GM19372 (cell line): ENCODE results near the gene DNAJA4.

Experiments
- ATAC-seq: cut with Tn5 transposase; IDR thresholded peaks from one replicate; pipeline ENCODE4 v1.9.1; 2021; ENCODE audit warnings: mild to moderate bottlenecking, low read depth, moderate library complexity; ENCODE audit not compliant: unreplicated experiment

DNAJA4 gene

GRCh38 chr15:78264304-78265136 is at the start of gene DNAJA4:
Gene DNAJA4 (plus strand): TSS chr15:78264562. CDS start chr15:78264764, 202 bp downstream.
- no peak for ATAC-seq

GRCh38 chr15:78216276-78217104 is 47.9 kb upstream of the DNAJA4 start:
- ATAC-seq, result no peak

GRCh38 chr15:78220713-78221112 is 43.6 kb upstream of the DNAJA4 start:
- no peak for ATAC-seq

- ATAC-seq, result no peak
Measured at GRCh38 chr15:78222745-78223395, 41.5 kb upstream of the DNAJA4 start.

- ATAC-seq, result no peak
Measured at GRCh38 chr15:78223396-78224022, 40.9 kb upstream of the DNAJA4 start.

GRCh38 chr15:78224023-78224411 is 40.3 kb upstream of the DNAJA4 start:
- ATAC-seq, result no peak

- no peak for ATAC-seq
Measured at GRCh38 chr15:78225783-78226541, 38.4 kb upstream of the DNAJA4 start.

GRCh38 chr15:78228356-78228996 is 35.9 kb upstream of the DNAJA4 start:
- no peak for ATAC-seq

- no peak for ATAC-seq
Measured at GRCh38 chr15:78229431-78230406, 34.6 kb upstream of the DNAJA4 start.

GRCh38 chr15:78232951-78233350 is 31.4 kb upstream of the DNAJA4 start:
- ATAC-seq, result no peak

GRCh38 chr15:78233496-78233895 is 30.9 kb upstream of the DNAJA4 start:
- no peak for ATAC-seq

GRCh38 chr15:78234515-78235040 is 29.8 kb upstream of the DNAJA4 start, which contains the start of gene ACSBG1:
Gene ACSBG1 (minus strand): TSS chr15:78234565. CDS start chr15:78234501, 64 bp downstream.
- ATAC-seq, result no peak

GRCh38 chr15:78236491-78236890 is 27.9 kb upstream of the DNAJA4 start:
- ATAC-seq, result no peak

- ATAC-seq, result no peak
Measured at GRCh38 chr15:78237146-78237545, 27.2 kb upstream of the DNAJA4 start.

GRCh38 chr15:78239811-78240210 is 24.6 kb upstream of the DNAJA4 start:
- no peak for ATAC-seq

- ATAC-seq, result no peak
Measured at GRCh38 chr15:78241017-78241416, 23.3 kb upstream of the DNAJA4 start.

- ATAC-seq, result no peak
Measured at GRCh38 chr15:78242128-78242527, 22.2 kb upstream of the DNAJA4 start.

GRCh38 chr15:78243058-78243457 is 21.3 kb upstream of the DNAJA4 start:
- ATAC-seq, result no peak
